Gastroesophageal sphincter (tissue), 4 donors: Measurements from ENCODE around the gene DOK6. TPM values are rescaled to one million over a fixed set of nuclear protein-coding genes. Genes with fewer than 3 reads are reported as not detected.
"Not testable (repeated sequence)": the region's sequence is repeated elsewhere in the genome, so short reads cannot be mapped to it uniquely, and the experiment has no call there.

ENCODE experiments used
- ATAC-seq: fragments of 150-250 bp; one replicate; pipeline ENCODE4 v1.9.1; 2016; ENCODE audit warnings: mild to moderate bottlenecking, moderate library complexity
- H3K27ac ChIP-seq, 4 donors: fragments of 200-600 bp; sonication (generic) in 3 of 4; 1 replicate in 3 of 4; 2 replicates in 1 of 4; pipeline ENCODE4 v1.5.1; 2016 to 2019
- H3K27me3 ChIP-seq: fragments of 200-600 bp; sonication (generic); one replicate; pipeline ENCODE4 v1.5.1; 2019
- H3K36me3 ChIP-seq, 2 donors: fragments of 200-600 bp; sonication (generic); one replicate each; pipeline ENCODE4 v1.5.1; 2019; ENCODE audit warnings: control low read depth in 1 of 2
- H3K4me1 ChIP-seq, 3 donors: fragments of 200-600 bp; sonication (generic); 1 replicate in 2 of 3; 2 replicates in 1 of 3; pipeline ENCODE4 v1.5.1; 2016 to 2019; ENCODE audit warnings: control low read depth in 2 of 3
- H3K4me3 ChIP-seq, 2 donors: fragments of 200-600 bp; sonication (generic); one replicate each; pipeline ENCODE4 v1.5.1; 2019; ENCODE audit warnings: mild to moderate bottlenecking in 1 of 2, moderate library complexity in 1 of 2
- H3K9me3 ChIP-seq, 3 donors: fragments of 200-600 bp; sonication (generic); one replicate each; pipeline ENCODE4 v1.5.1; 2017 to 2019; ENCODE audit warnings: control low read depth in 2 of 3
- EP300 ChIP-seq: sonication (generic); formaldehyde crosslinking; IDR thresholded peaks from one replicate; pipeline ENCODE4 v1.6.1; 2017; ENCODE audit warnings: antibody characterized with exemption, mild to moderate bottlenecking
- POLR2A ChIP-seq, 2 donors: fragments of 450-650 bp; IDR thresholded peaks; one replicate each; pipeline ENCODE4 v1.6.1; 2017; ENCODE audit warnings: antibody characterized with exemption in 2 of 2, mild to moderate bottlenecking in 2 of 2, moderate library complexity in 1 of 2
- POLR2AphosphoS5 ChIP-seq: sonication (generic); formaldehyde crosslinking; IDR thresholded peaks from one replicate; pipeline ENCODE4 v1.6.1; 2017; ENCODE audit warnings: antibody characterized with exemption
- WGBS, 2 donors: methylation state at CpG; one replicate each; pipeline ENCODE4 v1.1.5; 2018; ENCODE audit warnings: low coverage in 1 of 2; 5-methylcytosine and 5-hydroxymethylcytosine counted together
- total RNA-seq, 4 donors: library from RNA; depleted of rRNA; stranded (reverse); fragments of >200 nt; gene quantifications; one replicate each; pipeline ENCODE4 v1.1.0, GENCODE V29; 2016
- TF ChIP-seq, protein P1 (sequence below), 4 experiments: fragments of 200-600 bp in 2 of 4; fragments of 450-650 bp in 2 of 4; sonication (generic) in 1 of 4; IDR thresholded peaks; one replicate each; pipeline ENCODE4 v1.5.1; 2017 to 2019; ENCODE audit warnings: antibody characterized with exemption in 4 of 4, mild to moderate bottlenecking in 2 of 4, moderate library complexity in 2 of 4

The DOK6 gene
- total RNA-seq, 4 donors from 2014 or later, result 0.62 to 3.4 (median 2.7) TPM

- H3K27ac ChIP-seq, result no peak overlapping the region
- no peak overlapping the region for H3K4me3 ChIP-seq
- no peaks in the 10 kb centered on the region for H3K27me3 ChIP-seq
- no peaks in the 10 kb centered on the region for H3K9me3 ChIP-seq
- 68 to 70% methylated on average over 2 of the region's 2 CpGs for WGBS, 2 donors
- ATAC-seq, result no peak
- H3K36me3 ChIP-seq, result no peaks in the 10 kb centered on the region
- no peaks in the 10 kb centered on the region for H3K4me1 ChIP-seq
- TF ChIP-seq EP300 (no peak), POLR2AphosphoS5 (no peak), POLR2A (IDR thresholded peaks at IDR 0.05) (no peak)
- TF ChIP-seq, protein P1, sequence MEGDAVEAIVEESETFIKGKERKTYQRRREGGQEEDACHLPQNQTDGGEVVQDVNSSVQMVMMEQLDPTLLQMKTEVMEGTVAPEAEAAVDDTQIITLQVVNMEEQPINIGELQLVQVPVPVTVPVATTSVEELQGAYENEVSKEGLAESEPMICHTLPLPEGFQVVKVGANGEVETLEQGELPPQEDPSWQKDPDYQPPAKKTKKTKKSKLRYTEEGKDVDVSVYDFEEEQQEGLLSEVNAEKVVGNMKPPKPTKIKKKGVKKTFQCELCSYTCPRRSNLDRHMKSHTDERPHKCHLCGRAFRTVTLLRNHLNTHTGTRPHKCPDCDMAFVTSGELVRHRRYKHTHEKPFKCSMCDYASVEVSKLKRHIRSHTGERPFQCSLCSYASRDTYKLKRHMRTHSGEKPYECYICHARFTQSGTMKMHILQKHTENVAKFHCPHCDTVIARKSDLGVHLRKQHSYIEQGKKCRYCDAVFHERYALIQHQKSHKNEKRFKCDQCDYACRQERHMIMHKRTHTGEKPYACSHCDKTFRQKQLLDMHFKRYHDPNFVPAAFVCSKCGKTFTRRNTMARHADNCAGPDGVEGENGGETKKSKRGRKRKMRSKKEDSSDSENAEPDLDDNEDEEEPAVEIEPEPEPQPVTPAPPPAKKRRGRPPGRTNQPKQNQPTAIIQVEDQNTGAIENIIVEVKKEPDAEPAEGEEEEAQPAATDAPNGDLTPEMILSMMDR (IDR thresholded peaks at IDR 0.05), result no peak
Measured at GRCh38 chr18:69819460-69819859, 418.8 kb downstream of the DOK6 start.

DNA sequence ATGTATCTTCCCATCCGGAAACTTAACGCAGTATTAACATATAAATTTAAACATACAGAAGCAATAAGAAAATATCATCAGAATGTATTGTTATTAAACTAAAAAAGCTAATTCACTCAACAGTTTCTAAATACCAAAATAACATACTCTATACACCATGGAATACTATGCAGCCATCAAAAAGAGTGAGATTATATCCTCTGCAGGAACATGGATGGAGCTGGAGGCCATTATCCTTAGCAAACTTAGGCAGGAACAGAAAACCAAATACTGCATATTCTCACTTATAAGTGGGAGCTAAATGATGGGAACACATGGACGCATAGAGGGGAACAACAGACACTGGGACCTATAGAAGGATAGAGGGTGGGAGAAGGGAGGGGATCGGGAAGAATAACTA, 419.9 kb downstream of the DOK6 start:
- H3K9me3 ChIP-seq, result no peaks in the 10 kb centered on the region
- no peak overlapping the region for H3K4me3 ChIP-seq
- no peaks in the 10 kb centered on the region for H3K36me3 ChIP-seq
- no peak for ATAC-seq
- no peaks in the 10 kb centered on the region for H3K27me3 ChIP-seq
- no peak for TF ChIP-seq POLR2A (IDR thresholded peaks at IDR 0.05)
- TF ChIP-seq EP300, result no peak
- TF ChIP-seq, protein P1 (IDR thresholded peaks at IDR 0.05), result no peak
- TF ChIP-seq POLR2AphosphoS5, result no peak
- no peaks in the 10 kb centered on the region for H3K4me1 ChIP-seq
- 89 to 93% methylated on average over 4 of the region's 4 CpGs for WGBS, 2 donors
- H3K27ac ChIP-seq, result no peak overlapping the region

GRCh38 chr18:69830189-69830588, 429.5 kb downstream of the DOK6 start:
- Histone ChIP-seq H3K36me3 (no peaks in the 10 kb centered on the region), H3K27ac (no peak overlapping the region), H3K27me3 (no peaks in the 10 kb centered on the region), H3K9me3 (no peaks in the 10 kb centered on the region), H3K4me1 (no peaks in the 10 kb centered on the region), H3K4me3 (no peak overlapping the region)
- no peak for TF ChIP-seq POLR2AphosphoS5
- no peak for TF ChIP-seq EP300
- no peak for TF ChIP-seq POLR2A (IDR thresholded peaks at IDR 0.05)
- TF ChIP-seq, protein P1 (IDR thresholded peaks at IDR 0.05), result no peak
- WGBS, 2 donors, result 100% methylated on average over 1 of the region's 1 CpG
- no peak for ATAC-seq

GRCh38 chr18:69834980-69835379, 434.3 kb downstream of the DOK6 start:
- WGBS, 2 donors, result 94 to 96% methylated on average over 5 to 12 of the region's 12 CpGs
- not testable (repeated sequence) for H3K4me1 ChIP-seq, H3K9me3 ChIP-seq, H3K4me3 ChIP-seq, H3K27me3 ChIP-seq, ATAC-seq, H3K27ac ChIP-seq, H3K36me3 ChIP-seq

GRCh38 chr18:69838003-69838402, 437.3 kb downstream of the DOK6 start:
- Histone ChIP-seq H3K27ac (no peak overlapping the region), H3K4me3 (no peak overlapping the region), H3K36me3 (no peaks in the 10 kb centered on the region), H3K27me3 (no peaks in the 10 kb centered on the region), H3K9me3 (no peaks in the 10 kb centered on the region), H3K4me1 (no peaks in the 10 kb centered on the region)
- TF ChIP-seq POLR2A (IDR thresholded peaks at IDR 0.05), result no peak
- TF ChIP-seq, protein P1 (IDR thresholded peaks at IDR 0.05), result no peak
- TF ChIP-seq EP300, result no peak
- no peak for TF ChIP-seq POLR2AphosphoS5
- ATAC-seq, result no peak
- WGBS, 2 donors, result 100% methylated on average over 1 of the region's 1 CpG
